KOPT-K1 (cell line): Measurements from ENCODE around the gene ARHGEF16.

Experiments
- H3K27ac ChIP-seq: fragments of 200-600 bp; sonication (generic); 2 replicates; pipeline ENCODE4 v1.5.1; 2016; ENCODE audit warnings: antibody characterized with exemption, mild to moderate bottlenecking, low read depth, low read length; ENCODE audit not compliant: poor library complexity, severe bottlenecking
- H3K36me3 ChIP-seq: fragments of 200-600 bp; sonication (generic); 2 replicates; pipeline ENCODE4 v1.5.1; 2017; ENCODE audit warnings: antibody characterized with exemption, mild to moderate bottlenecking, low read length, moderate library complexity; ENCODE audit not compliant: insufficient read depth
- H3K9me3 ChIP-seq: fragments of 200-600 bp; sonication (generic); 2 replicates; pipeline ENCODE4 v1.5.1; 2017; ENCODE audit warnings: antibody characterized with exemption, low read length, mild to moderate bottlenecking; ENCODE audit not compliant: insufficient read depth, poor library complexity, severe bottlenecking

Gene ARHGEF16

GRCh38 chr1:3483380-3483779 is 28.9 kb downstream of the ARHGEF16 start:
- Histone ChIP-seq H3K9me3 (peaks cover 6% of the 10 kb centered on the region), H3K27ac (no peak overlapping the region)

GRCh38 chr1:3483801-3484444 is 29.5 kb downstream of the ARHGEF16 start:
- H3K36me3 ChIP-seq, result no peaks in the 10 kb centered on the region
- H3K27ac ChIP-seq, result no peak overlapping the region

More at GRCh38 chr1:3483380-3483779, 28.9 kb downstream of the ARHGEF16 start:
- H3K36me3 ChIP-seq, result no peaks in the 10 kb centered on the region

DNA sequence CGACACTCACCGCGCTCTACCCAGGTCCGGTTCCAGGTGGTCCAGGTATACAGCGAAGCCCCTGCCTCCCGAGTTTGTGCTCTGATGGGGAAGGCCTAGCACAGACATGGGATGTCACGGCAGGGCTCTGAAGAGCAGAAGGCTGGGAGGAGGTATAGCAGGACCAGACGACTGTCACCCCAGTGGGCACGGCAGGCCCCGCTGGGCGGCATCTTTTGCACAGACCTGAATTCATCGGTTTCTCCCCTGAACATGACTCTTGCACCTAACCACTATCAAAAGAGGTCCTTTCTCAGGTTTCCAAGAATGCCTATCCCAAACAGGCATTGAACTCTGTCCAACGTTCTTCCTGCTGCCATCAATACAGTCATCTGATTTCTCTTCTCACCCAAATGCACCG is 30.6 kb downstream of the ARHGEF16 start:
- H3K27ac ChIP-seq, result no peak overlapping the region

More at GRCh38 chr1:3483801-3484444, 29.5 kb downstream of the ARHGEF16 start:
- peaks cover 11% of the 10 kb centered on the region for H3K9me3 ChIP-seq

GRCh38 chr1:3488432-3488831 is 34.0 kb downstream of the ARHGEF16 start:
- peaks cover 19% of the 10 kb centered on the region for H3K9me3 ChIP-seq
- no peaks in the 10 kb centered on the region for H3K36me3 ChIP-seq
- no peak overlapping the region for H3K27ac ChIP-seq

More for the DNA sequence above, 30.6 kb downstream of the ARHGEF16 start:
- Histone ChIP-seq H3K36me3 (no peaks in the 10 kb centered on the region), H3K9me3 (peaks cover 19% of the 10 kb centered on the region)

- Histone ChIP-seq H3K36me3 (no peaks in the 10 kb centered on the region), H3K9me3 (peaks cover 19% of the 10 kb centered on the region), H3K27ac (no peak overlapping the region)
Measured at GRCh38 chr1:3490046-3490745, 35.7 kb downstream of the ARHGEF16 start.

DNA sequence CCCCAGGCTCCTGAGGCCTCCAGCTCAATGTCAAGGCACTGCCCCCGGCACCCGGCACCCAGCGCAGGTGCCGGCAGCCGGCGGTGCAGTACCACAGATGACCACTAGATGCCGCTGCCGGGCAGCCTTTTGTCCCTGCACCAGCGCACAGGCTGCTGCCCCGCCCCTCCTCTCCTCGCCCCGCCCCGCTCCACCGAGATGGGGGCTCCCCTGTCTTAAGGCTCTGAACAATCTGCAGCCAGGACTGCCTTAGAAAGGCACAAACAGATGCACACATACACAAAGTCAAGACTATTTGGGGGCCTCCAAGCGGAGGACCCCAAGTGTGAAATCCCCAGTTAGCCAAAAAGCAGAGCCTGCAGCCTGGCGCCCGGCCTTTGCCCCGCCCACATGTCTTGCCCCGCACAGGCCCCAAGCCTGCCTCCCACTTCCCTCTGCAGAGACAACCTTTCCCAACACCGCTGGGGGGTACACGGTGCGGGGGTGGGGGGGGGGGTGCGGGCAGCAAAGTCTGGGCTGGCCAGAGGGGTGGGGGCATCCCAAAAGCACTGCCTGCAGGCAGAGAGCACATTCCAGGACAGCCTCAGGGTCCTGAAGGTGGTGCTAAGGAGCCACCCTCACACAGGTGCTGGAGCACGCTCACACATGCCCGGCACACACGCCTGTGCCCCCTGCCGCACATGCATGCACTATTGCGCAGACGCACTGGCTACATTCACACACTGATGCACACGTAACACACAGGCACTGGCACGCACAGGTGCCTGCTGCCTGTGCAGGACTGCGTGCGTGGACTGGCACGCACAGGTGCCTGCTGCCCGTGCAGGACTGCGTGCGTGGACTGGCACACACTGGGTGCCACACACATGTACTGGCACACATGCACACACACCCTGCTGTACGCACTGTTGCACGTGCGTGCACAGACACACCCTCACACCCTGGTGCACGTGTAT is 37.1 kb downstream of the ARHGEF16 start:
- no peak overlapping the region for H3K27ac ChIP-seq
- peaks cover 19% of the 10 kb centered on the region for H3K9me3 ChIP-seq
- no peaks in the 10 kb centered on the region for H3K36me3 ChIP-seq

GRCh38 chr1:3492545-3493246 is 38.2 kb downstream of the ARHGEF16 start:
- Histone ChIP-seq H3K27ac (no peak overlapping the region), H3K9me3 (peaks cover 19% of the 10 kb centered on the region), H3K36me3 (no peaks in the 10 kb centered on the region)

DNA sequence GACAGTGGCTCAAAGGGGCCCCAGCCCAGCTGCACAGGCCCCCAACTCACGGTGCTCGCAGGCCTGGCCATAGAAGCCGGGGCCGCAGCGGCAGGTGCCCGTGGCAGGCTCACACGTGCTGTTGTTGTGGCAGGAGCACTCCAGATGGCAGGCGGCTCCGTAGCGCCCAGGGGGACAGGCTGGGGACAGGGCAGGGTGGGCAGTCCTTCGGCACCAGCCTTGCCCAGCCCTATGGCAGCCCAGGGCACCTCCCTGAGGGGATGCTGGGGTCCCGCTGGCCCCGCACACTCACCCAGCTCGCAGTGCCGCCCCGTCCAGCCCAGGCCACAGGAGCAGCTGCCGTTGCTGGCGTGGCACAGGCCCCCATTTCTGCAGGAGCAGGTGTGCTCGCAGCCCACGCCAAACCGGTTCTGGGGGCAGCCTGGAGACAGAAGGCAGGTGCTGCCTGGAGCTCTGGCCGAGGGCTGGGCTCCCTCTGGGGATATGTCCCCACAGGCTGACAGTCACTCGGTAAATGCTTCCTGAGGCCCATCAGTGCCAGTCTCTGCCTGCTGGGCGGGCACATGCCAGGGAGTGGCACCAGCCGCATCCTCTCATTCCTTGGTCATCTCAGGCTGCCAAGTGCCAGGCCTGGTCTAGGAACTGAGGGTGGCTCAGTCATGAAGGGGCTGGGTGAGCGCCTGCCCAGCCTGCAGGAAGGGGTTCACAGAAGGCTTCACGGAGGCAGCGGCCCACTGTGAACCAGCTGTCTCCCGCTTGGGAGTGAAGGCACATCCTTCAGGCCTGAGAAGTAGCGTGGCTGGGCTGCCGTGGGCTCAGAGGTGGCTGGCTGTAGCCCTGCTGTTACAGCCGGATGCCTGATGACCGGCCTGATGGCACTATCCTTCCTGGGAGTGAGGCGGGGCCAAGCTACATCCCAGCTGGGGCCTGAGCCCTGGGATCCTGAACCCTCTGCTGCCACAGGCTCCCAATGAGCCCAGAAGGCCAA is 40.1 kb downstream of the ARHGEF16 start:
- Histone ChIP-seq H3K27ac (no peak overlapping the region), H3K9me3 (peaks cover 1% of the 10 kb centered on the region), H3K36me3 (no peaks in the 10 kb centered on the region)

GRCh38 chr1:3495776-3496745 is 41.6 kb downstream of the ARHGEF16 start:
- H3K36me3 ChIP-seq, result no peaks in the 10 kb centered on the region

GRCh38 chr1:3496916-3497315 is 42.5 kb downstream of the ARHGEF16 start:
- Histone ChIP-seq H3K27ac (no peak overlapping the region), H3K9me3 (no peaks in the 10 kb centered on the region), H3K36me3 (no peaks in the 10 kb centered on the region)

More at GRCh38 chr1:3495776-3496745, 41.6 kb downstream of the ARHGEF16 start:
- Histone ChIP-seq H3K9me3 (no peaks in the 10 kb centered on the region), H3K27ac (no peak overlapping the region)

GRCh38 chr1:3497521-3497920 is 43.1 kb downstream of the ARHGEF16 start:
- no peaks in the 10 kb centered on the region for H3K36me3 ChIP-seq
- H3K27ac ChIP-seq, result no peak overlapping the region
- H3K9me3 ChIP-seq, result no peaks in the 10 kb centered on the region

- Histone ChIP-seq H3K9me3 (no peaks in the 10 kb centered on the region), H3K36me3 (no peaks in the 10 kb centered on the region), H3K27ac (no peak overlapping the region)
Measured at GRCh38 chr1:3498246-3498930, 43.9 kb downstream of the ARHGEF16 start.
